Activated CD4-positive, alpha-beta T cell treated with anti-CD3 and anti-CD28 coated beads, Interleukin-2, Interleukin-4, amounts not matched to agents 100 ng/mL and 50 ng/mL, durations not matched to agents 16 hours and 8 hours (primary cell): ENCODE results near the gene NUP37.
"Not testable (repeated sequence)": the region's sequence is repeated elsewhere in the genome, so short reads cannot be mapped to it uniquely, and the experiment has no call there.

ENCODE experiments used
- DNase-seq: peaks from one replicate; pipeline ENCODE4 v3.0.0-alpha.2; 2020; ENCODE audit warnings: low spot score

NUP37 gene

GRCh38 chr12:102119674-102120563 lies at the start of gene NUP37, which contains the start of gene PARPBP:
TSS of gene NUP37 (minus strand) at chr12:102120114. CDS start at chr12:102118518, 1,596 bp downstream.
TSS of gene PARPBP (plus strand) at chr12:102120183. CDS start at chr12:102123889, 3,706 bp downstream.
- DNase-seq = peak; percentile 94

GRCh38 chr12:102167821-102168604 lies 48.1 kb upstream of the NUP37 start:
- DNase-seq = peak; percentile 62

- DNase-seq = no peak
Observed at GRCh38 chr12:102163383-102163782, 43.5 kb upstream of the NUP37 start.

- DNase-seq = not testable (repeated sequence)
Observed at GRCh38 chr12:102155206-102155605, 35.3 kb upstream of the NUP37 start.

- not testable (repeated sequence) for DNase-seq
Observed at GRCh38 chr12:102147062-102147587, 27.2 kb upstream of the NUP37 start.

GRCh38 chr12:102144221-102144620 lies 24.3 kb upstream of the NUP37 start:
- no peak for DNase-seq

- not testable (repeated sequence) for DNase-seq
Observed at GRCh38 chr12:102142866-102143373, 23.0 kb upstream of the NUP37 start.

GRCh38 chr12:102137619-102138018 lies 17.7 kb upstream of the NUP37 start:
- not testable (repeated sequence) for DNase-seq

- DNase-seq = not testable (repeated sequence)
Observed at GRCh38 chr12:102131442-102131841, 11.5 kb upstream of the NUP37 start.

- DNase-seq = not testable (repeated sequence)
Observed at GRCh38 chr12:102130720-102131119, 10.8 kb upstream of the NUP37 start.

- not testable (repeated sequence) for DNase-seq
Observed at GRCh38 chr12:102121328-102121727, 1.4 kb upstream of the NUP37 start.

GRCh38 chr12:102120886-102121285 lies 972 bp upstream of the NUP37 start:
- peak; percentile 23 for DNase-seq

- DNase-seq = no peak
Observed at GRCh38 chr12:102120564-102120873, 605 bp upstream of the NUP37 start.

- no peak for DNase-seq
Observed at GRCh38 chr12:102118874-102119273, 1.0 kb downstream of the NUP37 start.

GRCh38 chr12:102116392-102116791 lies 3.5 kb downstream of the NUP37 start:
- no peak for DNase-seq

- DNase-seq = no peak
Observed at GRCh38 chr12:102114212-102114611, 5.7 kb downstream of the NUP37 start.

- DNase-seq = no peak
Observed at GRCh38 chr12:102110782-102111181, 9.1 kb downstream of the NUP37 start.

- no peak for DNase-seq
Observed at GRCh38 chr12:102107970-102108369, 11.9 kb downstream of the NUP37 start.

GRCh38 chr12:102106905-102107304 lies 13.0 kb downstream of the NUP37 start:
- DNase-seq = no peak

- no peak for DNase-seq
Observed at GRCh38 chr12:102096855-102097254, 23.1 kb downstream of the NUP37 start.

- DNase-seq = peak; percentile 33
Observed at GRCh38 chr12:102095677-102096263, 24.1 kb downstream of the NUP37 start.

- no peak for DNase-seq
Observed at GRCh38 chr12:102093319-102093718, 26.6 kb downstream of the NUP37 start.
